Lower leg skin (tissue), 4 donors: Measurements from ENCODE around the gene NANS. TPM values are rescaled to one million over a fixed set of nuclear protein-coding genes. Genes with fewer than 3 reads are reported as not detected.

Source experiments
- DNase-seq, 2 donors: peaks; one replicate each; pipeline ENCODE4 v3.0.0-alpha.2; 2019; ENCODE audit warnings: low spot score in 2 of 2
- H3K4me3 ChIP-seq: fragments of 200-600 bp; sonication (generic); 2 replicates; pipeline ENCODE4 v1.5.1; 2017; ENCODE audit warnings: mild to moderate bottlenecking, low read depth; ENCODE audit not compliant: poor library complexity, severe bottlenecking
- POLR2A ChIP-seq, 2 donors: fragments of 450-650 bp; IDR thresholded peaks; one replicate each; pipeline ENCODE4 v1.6.1; 2016 to 2017; ENCODE audit warnings: antibody characterized with exemption in 2 of 2, mild to moderate bottlenecking in 1 of 2, moderate library complexity in 1 of 2
- WGBS, 2 donors: methylation state at CpG; one replicate each; pipeline ENCODE4 v1.1.5; 2018; 5-methylcytosine and 5-hydroxymethylcytosine counted together
- intact Hi-C: fragments of 100-400 bp; cut with DNase I; formaldehyde crosslinking; loops from one replicate; pipeline ENCODE4 v1.15.0; 2023; ENCODE audit warnings: low total_unique reads
- total RNA-seq, 4 donors: library from RNA; depleted of rRNA; stranded (reverse); fragments of >200 nt; gene quantifications; one replicate each; pipeline ENCODE4 v1.1.0, GENCODE V29; 2016
- TF ChIP-seq, protein P1 (sequence below), 3 donors: fragments of 450-650 bp; IDR thresholded peaks; one replicate each; pipeline ENCODE4 v1.5.1; 2016; ENCODE audit warnings: antibody characterized with exemption in 3 of 3, mild to moderate bottlenecking in 3 of 3, moderate library complexity in 2 of 3

The NANS gene
- total RNA-seq, 4 donors from 2014 or later = 26.5 to 46.0 (median 40.5) TPM

GRCh38 chr9:98031935-98032334, 24.6 kb upstream of the NANS start:
- TF ChIP-seq POLR2A (IDR thresholded peaks at IDR 0.05) = no peak
- TF ChIP-seq, protein P1, sequence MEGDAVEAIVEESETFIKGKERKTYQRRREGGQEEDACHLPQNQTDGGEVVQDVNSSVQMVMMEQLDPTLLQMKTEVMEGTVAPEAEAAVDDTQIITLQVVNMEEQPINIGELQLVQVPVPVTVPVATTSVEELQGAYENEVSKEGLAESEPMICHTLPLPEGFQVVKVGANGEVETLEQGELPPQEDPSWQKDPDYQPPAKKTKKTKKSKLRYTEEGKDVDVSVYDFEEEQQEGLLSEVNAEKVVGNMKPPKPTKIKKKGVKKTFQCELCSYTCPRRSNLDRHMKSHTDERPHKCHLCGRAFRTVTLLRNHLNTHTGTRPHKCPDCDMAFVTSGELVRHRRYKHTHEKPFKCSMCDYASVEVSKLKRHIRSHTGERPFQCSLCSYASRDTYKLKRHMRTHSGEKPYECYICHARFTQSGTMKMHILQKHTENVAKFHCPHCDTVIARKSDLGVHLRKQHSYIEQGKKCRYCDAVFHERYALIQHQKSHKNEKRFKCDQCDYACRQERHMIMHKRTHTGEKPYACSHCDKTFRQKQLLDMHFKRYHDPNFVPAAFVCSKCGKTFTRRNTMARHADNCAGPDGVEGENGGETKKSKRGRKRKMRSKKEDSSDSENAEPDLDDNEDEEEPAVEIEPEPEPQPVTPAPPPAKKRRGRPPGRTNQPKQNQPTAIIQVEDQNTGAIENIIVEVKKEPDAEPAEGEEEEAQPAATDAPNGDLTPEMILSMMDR (IDR thresholded peaks at IDR 0.05) = no peak
- 83 to 89% methylated on average over 1 of the region's 1 CpG for WGBS, 2 donors
- no peak for DNase-seq
- no peak overlapping the region for H3K4me3 ChIP-seq
- intact Hi-C loops = no loop called here

- intact Hi-C loops = no loop called here
- no peak overlapping the region for H3K4me3 ChIP-seq
- DNase-seq = peak; percentile 84 to 98
- TF ChIP-seq, protein P1 (IDR thresholded peaks at IDR 0.05) = peak in 1 of 3 donors; percentile 77
- TF ChIP-seq POLR2A (IDR thresholded peaks at IDR 0.05) = no peak
- 38 to 40% methylated on average over 20 of the region's 20 CpGs for WGBS, 2 donors
Measured at GRCh38 chr9:98034593-98035546, 21.7 kb upstream of the NANS start.

GRCh38 chr9:98037357-98037756, 19.2 kb upstream of the NANS start:
- TF ChIP-seq, protein P1 (IDR thresholded peaks at IDR 0.05) = no peak
- TF ChIP-seq POLR2A (IDR thresholded peaks at IDR 0.05) = no peak
- intact Hi-C loops = no loop called here
- no peak overlapping the region for H3K4me3 ChIP-seq
- peak in 1 of 2 donors; percentile 80 for DNase-seq

DNA sequence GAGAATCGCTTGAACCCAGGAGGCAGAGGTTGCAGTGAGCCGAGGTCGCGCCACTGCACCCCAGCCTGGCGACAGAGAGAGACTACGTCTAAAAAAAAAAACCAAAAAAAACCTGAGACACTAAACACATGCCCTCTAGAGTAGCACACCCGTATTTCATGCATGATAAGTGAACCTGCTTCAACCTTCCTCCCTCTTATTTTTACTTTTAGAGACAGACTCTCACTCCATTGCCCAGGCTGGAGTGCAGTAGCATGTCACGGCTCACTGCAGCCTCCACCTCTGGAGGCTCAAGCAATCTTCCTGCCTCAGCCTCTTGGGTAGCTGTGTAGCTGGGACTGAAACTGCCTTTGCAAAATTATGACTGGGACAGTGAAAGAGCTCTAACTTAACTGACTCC, 17.6 kb upstream of the NANS start:
- WGBS, 2 donors = 83 to 84% methylated on average over 8 of the region's 8 CpGs
- TF ChIP-seq, protein P1 (IDR thresholded peaks at IDR 0.05) = no peak
- TF ChIP-seq POLR2A (IDR thresholded peaks at IDR 0.05) = no peak
- peak in 1 of 2 donors; percentile 23 for DNase-seq
- intact Hi-C loops = no loop called here
- H3K4me3 ChIP-seq = no peak overlapping the region

- DNase-seq = peak in 1 of 2 donors; percentile 68
- no peak overlapping the region for H3K4me3 ChIP-seq
- 71 to 74% methylated on average over 10 of the region's 10 CpGs for WGBS, 2 donors
- intact Hi-C loops = no loop called here
- TF ChIP-seq, protein P1 (IDR thresholded peaks at IDR 0.05) = no peak
- TF ChIP-seq POLR2A (IDR thresholded peaks at IDR 0.05) = no peak
Measured at GRCh38 chr9:98039607-98040017, 16.9 kb upstream of the NANS start.
